NB4 (cell line): ENCODE data around the gene MLANA.

Source experiments
- POLR2A ChIP-seq: IDR thresholded peaks from 2 replicates; pipeline ENCODE4 v1.6.1; 2011; ENCODE audit warnings: mild to moderate bottlenecking; ENCODE audit not compliant: insufficient read length; ENCODE audit errors: extremely low read depth
- TF ChIP-seq, protein P1 (sequence below): IDR thresholded peaks from one replicate; pipeline ENCODE4 v1.5.1; 2012; ENCODE audit warnings: low read depth, low read length

DNA sequence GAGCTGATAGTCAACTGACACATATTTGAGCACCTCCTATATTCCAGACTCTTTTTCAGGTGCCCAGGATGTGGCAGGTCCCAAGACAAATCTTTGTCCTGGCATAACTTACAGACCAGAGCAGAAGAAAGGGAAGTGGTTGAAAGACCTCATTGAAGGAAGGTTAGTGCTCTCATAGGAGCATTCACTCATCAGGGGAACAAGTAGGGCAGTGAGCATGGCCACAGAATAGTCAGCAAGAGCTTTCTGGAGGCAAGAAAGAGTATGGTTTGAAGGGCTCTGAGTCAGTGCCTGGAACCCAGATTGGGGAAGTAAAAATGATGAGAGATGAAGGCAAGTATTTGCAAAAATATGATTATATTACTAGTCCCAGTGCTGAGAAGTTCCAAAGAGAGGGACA, 32.8 kb upstream of the MLANA start:
- TF ChIP-seq POLR2A = no peak
- TF ChIP-seq, protein P1, sequence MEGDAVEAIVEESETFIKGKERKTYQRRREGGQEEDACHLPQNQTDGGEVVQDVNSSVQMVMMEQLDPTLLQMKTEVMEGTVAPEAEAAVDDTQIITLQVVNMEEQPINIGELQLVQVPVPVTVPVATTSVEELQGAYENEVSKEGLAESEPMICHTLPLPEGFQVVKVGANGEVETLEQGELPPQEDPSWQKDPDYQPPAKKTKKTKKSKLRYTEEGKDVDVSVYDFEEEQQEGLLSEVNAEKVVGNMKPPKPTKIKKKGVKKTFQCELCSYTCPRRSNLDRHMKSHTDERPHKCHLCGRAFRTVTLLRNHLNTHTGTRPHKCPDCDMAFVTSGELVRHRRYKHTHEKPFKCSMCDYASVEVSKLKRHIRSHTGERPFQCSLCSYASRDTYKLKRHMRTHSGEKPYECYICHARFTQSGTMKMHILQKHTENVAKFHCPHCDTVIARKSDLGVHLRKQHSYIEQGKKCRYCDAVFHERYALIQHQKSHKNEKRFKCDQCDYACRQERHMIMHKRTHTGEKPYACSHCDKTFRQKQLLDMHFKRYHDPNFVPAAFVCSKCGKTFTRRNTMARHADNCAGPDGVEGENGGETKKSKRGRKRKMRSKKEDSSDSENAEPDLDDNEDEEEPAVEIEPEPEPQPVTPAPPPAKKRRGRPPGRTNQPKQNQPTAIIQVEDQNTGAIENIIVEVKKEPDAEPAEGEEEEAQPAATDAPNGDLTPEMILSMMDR = no peak
